ENCODE measurements around the gene SLC35F1. TPM values are rescaled to one million over a fixed set of nuclear protein-coding genes. Genes with fewer than 3 reads are reported as not detected.

SLC35F1 gene
- total and polyA plus RNA-seq, 2 experiments from 2014 or later, result 0.04 to 0.43 TPM

GRCh38 chr6:118307581-118307980, 400.5 kb downstream of the SLC35F1 start:
- Histone ChIP-seq H4K20me1 (ENCODE audit: insufficient read depth, poor library complexity, severe bottlenecking) (no peaks in the 10 kb centered on the region), H3K9me2 (replicated peaks; ENCODE audit: insufficient read depth) (no peaks in the 10 kb centered on the region), H3K4me2 (no peak overlapping the region), H3K79me2 (no peaks in the 10 kb centered on the region), H3K4me3 (no peak overlapping the region), H3K9me3 (ENCODE audit: low read depth) (no peaks in the 10 kb centered on the region), H2AFZ (no peak overlapping the region), H3K27ac (no peak overlapping the region), H3K36me3 (replicated peaks; ENCODE audit: insufficient read depth, low read depth) (no peaks in the 10 kb centered on the region), H3K27me3 (no peaks in the 10 kb centered on the region), H3K4me1 (ENCODE audit: insufficient read depth) (no peaks in the 10 kb centered on the region)
- TF ChIP-seq EZH2phosphoT487 (IDR thresholded peaks at IDR 0.05; ENCODE audit: low read depth, severe bottlenecking, unreplicated experiment) (no peak), EZH2 (IDR thresholded peaks at IDR 0.05; ENCODE audit: borderline replicate concordance) (no peak)
- TF ChIP-seq, protein P1, sequence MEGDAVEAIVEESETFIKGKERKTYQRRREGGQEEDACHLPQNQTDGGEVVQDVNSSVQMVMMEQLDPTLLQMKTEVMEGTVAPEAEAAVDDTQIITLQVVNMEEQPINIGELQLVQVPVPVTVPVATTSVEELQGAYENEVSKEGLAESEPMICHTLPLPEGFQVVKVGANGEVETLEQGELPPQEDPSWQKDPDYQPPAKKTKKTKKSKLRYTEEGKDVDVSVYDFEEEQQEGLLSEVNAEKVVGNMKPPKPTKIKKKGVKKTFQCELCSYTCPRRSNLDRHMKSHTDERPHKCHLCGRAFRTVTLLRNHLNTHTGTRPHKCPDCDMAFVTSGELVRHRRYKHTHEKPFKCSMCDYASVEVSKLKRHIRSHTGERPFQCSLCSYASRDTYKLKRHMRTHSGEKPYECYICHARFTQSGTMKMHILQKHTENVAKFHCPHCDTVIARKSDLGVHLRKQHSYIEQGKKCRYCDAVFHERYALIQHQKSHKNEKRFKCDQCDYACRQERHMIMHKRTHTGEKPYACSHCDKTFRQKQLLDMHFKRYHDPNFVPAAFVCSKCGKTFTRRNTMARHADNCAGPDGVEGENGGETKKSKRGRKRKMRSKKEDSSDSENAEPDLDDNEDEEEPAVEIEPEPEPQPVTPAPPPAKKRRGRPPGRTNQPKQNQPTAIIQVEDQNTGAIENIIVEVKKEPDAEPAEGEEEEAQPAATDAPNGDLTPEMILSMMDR (IDR thresholded peaks at IDR 0.05; ENCODE audit: poor library complexity), result no peak
- DNase-seq (ENCODE audit: low spot score), result no peak
- 92% methylated on average over 8 of the region's 8 CpGs for WGBS (ENCODE audit: low lambda C conversion rate, missing lambda C conversion rate)

GRCh38 chr6:118309337-118310093, 402.5 kb downstream of the SLC35F1 start:
- H3K9me3 ChIP-seq (ENCODE audit: low read depth), result no peaks in the 10 kb centered on the region
- H3K27me3 ChIP-seq, result no peaks in the 10 kb centered on the region
- no peaks in the 10 kb centered on the region for H3K4me1 ChIP-seq (ENCODE audit: insufficient read depth)
- H3K27ac ChIP-seq, result no peak overlapping the region
- H3K4me3 ChIP-seq, result no peak overlapping the region
- TF ChIP-seq EZH2 (IDR thresholded peaks at IDR 0.05; ENCODE audit: borderline replicate concordance) (no peak), EZH2phosphoT487 (IDR thresholded peaks at IDR 0.05; ENCODE audit: low read depth, severe bottlenecking, unreplicated experiment) (no peak)
- TF ChIP-seq, protein P1 (IDR thresholded peaks at IDR 0.05; ENCODE audit: poor library complexity), result no peak
- no peaks in the 10 kb centered on the region for H3K36me3 ChIP-seq (replicated peaks; ENCODE audit: insufficient read depth, low read depth)
- H4K20me1 ChIP-seq (ENCODE audit: insufficient read depth, poor library complexity, severe bottlenecking), result no peaks in the 10 kb centered on the region
- no peaks in the 10 kb centered on the region for H3K9me2 ChIP-seq (replicated peaks; ENCODE audit: insufficient read depth)
- no peaks in the 10 kb centered on the region for H3K79me2 ChIP-seq
- DNase-seq (ENCODE audit: low spot score), result no peak
- H2AFZ ChIP-seq, result no peak overlapping the region
- WGBS (ENCODE audit: low lambda C conversion rate, missing lambda C conversion rate), result 76% methylated on average over 2 of the region's 2 CpGs
- H3K4me2 ChIP-seq, result no peak overlapping the region

DNA sequence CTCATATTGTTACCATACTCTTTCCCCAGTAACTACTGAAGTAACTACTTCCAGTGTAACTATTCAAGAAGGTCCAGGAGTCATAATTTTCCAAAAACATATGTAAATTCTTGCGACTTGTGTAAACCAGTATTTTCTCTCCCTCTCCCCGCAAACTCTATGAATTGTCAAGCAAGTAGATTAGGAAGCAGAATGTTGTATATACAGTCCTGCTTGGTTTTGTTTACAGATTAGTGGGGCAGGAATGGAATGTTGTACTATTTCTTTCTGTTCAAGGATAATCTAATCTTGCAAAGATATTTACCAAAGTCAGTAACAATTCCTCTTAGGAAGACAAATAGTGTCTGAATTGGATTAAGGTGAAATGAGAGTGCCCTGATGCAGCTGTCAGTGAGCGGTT, 406.1 kb downstream of the SLC35F1 start:
- Histone ChIP-seq H3K36me3 (replicated peaks; ENCODE audit: insufficient read depth, low read depth) (no peaks in the 10 kb centered on the region), H4K20me1 (ENCODE audit: insufficient read depth, poor library complexity, severe bottlenecking) (no peaks in the 10 kb centered on the region), H2AFZ (no peak overlapping the region), H3K27me3 (no peaks in the 10 kb centered on the region), H3K4me2 (no peak overlapping the region), H3K9me2 (replicated peaks; ENCODE audit: insufficient read depth) (no peaks in the 10 kb centered on the region), H3K27ac (no peak overlapping the region), H3K9me3 (ENCODE audit: low read depth) (no peaks in the 10 kb centered on the region), H3K4me1 (ENCODE audit: insufficient read depth) (no peaks in the 10 kb centered on the region), H3K79me2 (no peaks in the 10 kb centered on the region), H3K4me3 (no peak overlapping the region)
- TF ChIP-seq, protein P1 (IDR thresholded peaks at IDR 0.05; ENCODE audit: poor library complexity), result no peak
- no peak for TF ChIP-seq EZH2phosphoT487 (IDR thresholded peaks at IDR 0.05; ENCODE audit: low read depth, severe bottlenecking, unreplicated experiment)
- TF ChIP-seq EZH2 (IDR thresholded peaks at IDR 0.05; ENCODE audit: borderline replicate concordance), result no peak
- no peak for DNase-seq (ENCODE audit: low spot score)
- WGBS (ENCODE audit: low lambda C conversion rate, missing lambda C conversion rate), result 42% methylated on average over 3 of the region's 3 CpGs

Measured in hepatocyte (in vitro differentiated cells).